ENCODE results near the gene COL16A1. TPM values are rescaled to one million over a fixed set of nuclear protein-coding genes. Genes with fewer than 3 reads are reported as not detected.

COL16A1 gene
- total RNA-seq, 1 donor from 2014 or later: 339 TPM

DNA sequence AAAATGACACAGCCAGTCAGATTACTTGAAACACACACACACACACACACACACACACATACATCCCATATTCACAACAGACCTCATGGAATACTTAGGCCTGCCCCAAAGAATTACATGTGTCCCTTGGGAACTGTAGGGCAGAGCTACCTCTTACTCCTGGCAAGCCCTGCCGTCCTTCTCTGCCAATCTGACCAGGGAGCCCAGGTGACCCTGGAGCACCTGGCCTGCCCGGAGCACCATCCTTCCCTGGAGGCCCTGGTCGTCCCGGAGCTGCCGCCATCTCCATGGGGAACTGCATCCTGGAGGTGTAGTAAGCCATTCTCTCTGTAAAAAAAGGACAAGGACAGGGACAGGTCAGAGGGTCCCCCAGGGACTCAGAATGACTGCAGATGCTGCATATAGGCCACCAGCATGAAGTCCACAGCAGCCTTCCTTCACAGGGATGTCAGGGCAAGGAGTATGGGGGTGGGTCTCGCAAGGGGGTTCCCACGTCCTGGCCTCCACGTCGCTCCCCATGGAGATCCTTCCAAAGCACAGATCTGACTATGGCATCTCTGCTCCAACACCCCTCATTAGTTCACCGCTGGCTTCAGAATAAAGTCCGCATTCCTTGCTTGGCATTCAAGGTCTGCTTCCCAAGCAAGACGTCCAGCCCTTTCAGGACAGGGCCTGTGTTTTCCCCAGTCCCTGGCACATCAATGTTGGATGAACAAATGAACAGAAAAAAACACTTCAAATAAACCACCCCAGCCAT, 49.9 kb downstream of the COL16A1 start:
- intact Hi-C loops (cut with DNase I): no loop called here
- H3K4me1 ChIP-seq: peaks cover 0 to 13% of the 10 kb centered on the region in 2 donors
- no peaks in the 10 kb centered on the region for H3K9me3 ChIP-seq
- H3K4me3 ChIP-seq: no peak overlapping the region
- TF ChIP-seq, protein P1, sequence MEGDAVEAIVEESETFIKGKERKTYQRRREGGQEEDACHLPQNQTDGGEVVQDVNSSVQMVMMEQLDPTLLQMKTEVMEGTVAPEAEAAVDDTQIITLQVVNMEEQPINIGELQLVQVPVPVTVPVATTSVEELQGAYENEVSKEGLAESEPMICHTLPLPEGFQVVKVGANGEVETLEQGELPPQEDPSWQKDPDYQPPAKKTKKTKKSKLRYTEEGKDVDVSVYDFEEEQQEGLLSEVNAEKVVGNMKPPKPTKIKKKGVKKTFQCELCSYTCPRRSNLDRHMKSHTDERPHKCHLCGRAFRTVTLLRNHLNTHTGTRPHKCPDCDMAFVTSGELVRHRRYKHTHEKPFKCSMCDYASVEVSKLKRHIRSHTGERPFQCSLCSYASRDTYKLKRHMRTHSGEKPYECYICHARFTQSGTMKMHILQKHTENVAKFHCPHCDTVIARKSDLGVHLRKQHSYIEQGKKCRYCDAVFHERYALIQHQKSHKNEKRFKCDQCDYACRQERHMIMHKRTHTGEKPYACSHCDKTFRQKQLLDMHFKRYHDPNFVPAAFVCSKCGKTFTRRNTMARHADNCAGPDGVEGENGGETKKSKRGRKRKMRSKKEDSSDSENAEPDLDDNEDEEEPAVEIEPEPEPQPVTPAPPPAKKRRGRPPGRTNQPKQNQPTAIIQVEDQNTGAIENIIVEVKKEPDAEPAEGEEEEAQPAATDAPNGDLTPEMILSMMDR (IDR thresholded peaks at IDR 0.05): no peak
- no peaks in the 10 kb centered on the region for H3K27me3 ChIP-seq
- H3K27ac ChIP-seq: no peak overlapping the region
- peaks cover 28 to 52% of the 10 kb centered on the region in 2 donors for H3K36me3 ChIP-seq
- no peak for DNase-seq (ENCODE audit: low spot score in 2 of 2)

- intact Hi-C loops (cut with DNase I): no loop called here
- Histone ChIP-seq H3K27ac (no peak overlapping the region), H3K9me3 (no peaks in the 10 kb centered on the region), H3K4me1 (peaks cover 0 to 22% of the 10 kb centered on the region in 2 donors), H3K4me3 (no peak overlapping the region), H3K27me3 (no peaks in the 10 kb centered on the region), H3K36me3 (peaks cover 20 to 43% of the 10 kb centered on the region in 2 donors)
- no peak for DNase-seq (ENCODE audit: low spot score in 2 of 2)
- TF ChIP-seq, protein P1 (IDR thresholded peaks at IDR 0.05): no peak
Observed at GRCh38 chr1:31652891-31653499, 50.8 kb downstream of the COL16A1 start.

DNA sequence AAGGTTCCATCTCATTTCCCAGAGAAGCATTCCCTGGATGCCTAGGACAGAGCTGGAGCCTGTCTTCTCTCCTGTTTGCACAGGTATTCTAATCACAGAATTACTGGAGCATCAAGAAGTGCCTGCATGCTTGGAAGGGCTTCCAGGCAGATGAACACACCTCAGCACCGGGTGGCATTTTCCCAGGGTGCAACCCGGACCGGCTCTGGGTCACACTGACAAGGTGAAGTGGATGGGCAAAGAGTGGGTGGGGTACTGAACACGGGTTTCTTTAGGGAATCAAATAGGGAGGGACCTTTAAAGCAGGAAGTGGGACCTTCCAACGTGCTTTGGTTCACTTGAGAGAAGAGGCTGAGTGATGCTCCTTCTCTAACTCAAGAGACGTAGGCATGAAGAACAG, 52.1 kb downstream of the COL16A1 start:
- TF ChIP-seq, protein P1 (IDR thresholded peaks at IDR 0.05): no peak
- Histone ChIP-seq H3K36me3 (peaks cover 10 to 32% of the 10 kb centered on the region in 2 donors), H3K9me3 (no peaks in the 10 kb centered on the region), H3K27me3 (no peaks in the 10 kb centered on the region), H3K4me1 (peaks cover 0 to 33% of the 10 kb centered on the region in 2 donors), H3K27ac (peak overlapping the region; percentile 63), H3K4me3 (no peak overlapping the region)
- no peak for DNase-seq (ENCODE audit: low spot score in 2 of 2)
- intact Hi-C loops (cut with DNase I): no loop called here

GRCh38 chr1:31651089-31651420, 52.8 kb downstream of the COL16A1 start:
- Histone ChIP-seq H3K36me3 (peaks cover 10 to 27% of the 10 kb centered on the region in 2 donors), H3K4me1 (peaks cover 0 to 36% of the 10 kb centered on the region in 2 donors), H3K4me3 (no peak overlapping the region), H3K27ac (peak overlapping the region; percentile 63), H3K27me3 (no peaks in the 10 kb centered on the region), H3K9me3 (no peaks in the 10 kb centered on the region)
- intact Hi-C loops (cut with DNase I): no loop called here
- no peak for DNase-seq (ENCODE audit: low spot score in 2 of 2)
- TF ChIP-seq, protein P1 (IDR thresholded peaks at IDR 0.05): no peak

- intact Hi-C loops (cut with DNase I): no loop called here
- peak overlapping the region; percentile 63 for H3K27ac ChIP-seq
- DNase-seq (ENCODE audit: low spot score in 2 of 2): no peak
Observed at GRCh38 chr1:31650161-31651088, 53.4 kb downstream of the COL16A1 start.

More at GRCh38 chr1:31650161-31651088, 53.4 kb downstream of the COL16A1 start:
- peaks cover 10 to 22% of the 10 kb centered on the region in 2 donors for H3K36me3 ChIP-seq
- H3K4me1 ChIP-seq: peaks cover 0 to 36% of the 10 kb centered on the region in 2 donors
- TF ChIP-seq, protein P1 (IDR thresholded peaks at IDR 0.05): no peak
- no peaks in the 10 kb centered on the region for H3K27me3 ChIP-seq
- no peak overlapping the region for H3K4me3 ChIP-seq
- H3K9me3 ChIP-seq: no peaks in the 10 kb centered on the region
